Body of pancreas (tissue), 4 donors: ENCODE measurements around the gene ABCG5. TPM values are rescaled to one million over a fixed set of nuclear protein-coding genes. Genes with fewer than 3 reads are reported as not detected.

Experiments used
- ATAC-seq: fragments of 150-250 bp; one replicate; pipeline ENCODE4 v1.9.1; 2016
- DNase-seq, 4 donors: peaks; one replicate each; pipeline ENCODE4 v3.0.0-alpha.2; 2019
- H3K27ac ChIP-seq, 4 donors: fragments of 200-600 bp; sonication (generic); 1 replicate in 3 of 4; 2 replicates in 1 of 4; pipeline versions ENCODE4 v1.5.1 to v1.6.1; 2016 to 2019; ENCODE audit warnings: mild to moderate bottlenecking in 1 of 4, mixed read lengths in 1 of 4, moderate library complexity in 1 of 4
- H3K27me3 ChIP-seq, 2 donors: fragments of 200-600 bp; sonication (generic); one replicate each; pipeline ENCODE4 v1.6.0; 2016; ENCODE audit warnings: mild to moderate bottlenecking in 1 of 2
- H3K36me3 ChIP-seq, 2 donors: fragments of 200-600 bp; sonication (generic); replicated peaks in 1 of 2; 2 replicates each; pipeline ENCODE4 v1.5.1; 2016; ENCODE audit warnings: low read depth in 2 of 2; ENCODE audit not compliant: insufficient read depth in 1 of 2
- H3K4me1 ChIP-seq: fragments of 200-600 bp; sonication (generic); one replicate; pipeline ENCODE4 v1.6.0; 2016
- H3K4me3 ChIP-seq, 2 donors: fragments of 200-600 bp; sonication (generic); 1 replicate in 1 of 2; 2 replicates in 1 of 2; pipeline ENCODE4 v1.5.1; 2016 to 2019
- H3K9me3 ChIP-seq, 3 donors: fragments of 200-600 bp; sonication (generic); 1 replicate in 2 of 3; 2 replicates in 1 of 3; pipeline ENCODE4 v1.5.1; 2016
- POLR2A ChIP-seq, 3 donors: fragments of 450-650 bp; IDR thresholded peaks; one replicate each; pipeline ENCODE4 v1.6.1; 2016; ENCODE audit warnings: antibody characterized with exemption in 3 of 3, mild to moderate bottlenecking in 2 of 3
- WGBS, 2 donors: methylation state at CpG; one replicate each; pipeline ENCODE4 v1.1.5; 2017; 5-methylcytosine and 5-hydroxymethylcytosine counted together
- intact Hi-C: fragments of 100-400 bp; cut with DNase I; formaldehyde crosslinking; loops from one replicate; pipeline ENCODE4 v1.15.1; 2023
- total RNA-seq, 2 donors: library from RNA; depleted of rRNA; stranded (reverse); fragments of >200 nt; gene quantifications; one replicate each; pipeline ENCODE4 v1.1.0, GENCODE V29; 2016
- TF ChIP-seq, protein P1 (sequence below), 7 experiments: fragments of 450-650 bp in 4 of 7; fragments of 200-600 bp in 3 of 7; sonication (generic) in 3 of 7; IDR thresholded peaks; one replicate each; pipeline ENCODE4 v1.5.1; 2016 to 2019; ENCODE audit warnings: antibody characterized with exemption in 7 of 7

Gene ABCG5
- total RNA-seq, 2 donors from 2014 or later: not detected

GRCh38 chr2:43776324-43776723 lies 62.3 kb downstream of the ABCG5 start:
- ATAC-seq (no peak), DNase-seq (no peak)
- 85 to 90% methylated on average over 1 of the region's 1 CpG for WGBS, 2 donors
- Histone ChIP-seq H3K27ac (no peak overlapping the region), H3K9me3 (no peaks in the 10 kb centered on the region), H3K27me3 (no peaks in the 10 kb centered on the region), H3K4me3 (no peak overlapping the region), H3K36me3 (peaks cover 0 to 6% of the 10 kb centered on the region in 2 donors), H3K4me1 (peaks cover 6% of the 10 kb centered on the region)
- intact Hi-C loops: no loop called here
- TF ChIP-seq POLR2A (IDR thresholded peaks at IDR 0.05): no peak
- TF ChIP-seq, protein P1, sequence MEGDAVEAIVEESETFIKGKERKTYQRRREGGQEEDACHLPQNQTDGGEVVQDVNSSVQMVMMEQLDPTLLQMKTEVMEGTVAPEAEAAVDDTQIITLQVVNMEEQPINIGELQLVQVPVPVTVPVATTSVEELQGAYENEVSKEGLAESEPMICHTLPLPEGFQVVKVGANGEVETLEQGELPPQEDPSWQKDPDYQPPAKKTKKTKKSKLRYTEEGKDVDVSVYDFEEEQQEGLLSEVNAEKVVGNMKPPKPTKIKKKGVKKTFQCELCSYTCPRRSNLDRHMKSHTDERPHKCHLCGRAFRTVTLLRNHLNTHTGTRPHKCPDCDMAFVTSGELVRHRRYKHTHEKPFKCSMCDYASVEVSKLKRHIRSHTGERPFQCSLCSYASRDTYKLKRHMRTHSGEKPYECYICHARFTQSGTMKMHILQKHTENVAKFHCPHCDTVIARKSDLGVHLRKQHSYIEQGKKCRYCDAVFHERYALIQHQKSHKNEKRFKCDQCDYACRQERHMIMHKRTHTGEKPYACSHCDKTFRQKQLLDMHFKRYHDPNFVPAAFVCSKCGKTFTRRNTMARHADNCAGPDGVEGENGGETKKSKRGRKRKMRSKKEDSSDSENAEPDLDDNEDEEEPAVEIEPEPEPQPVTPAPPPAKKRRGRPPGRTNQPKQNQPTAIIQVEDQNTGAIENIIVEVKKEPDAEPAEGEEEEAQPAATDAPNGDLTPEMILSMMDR (IDR thresholded peaks at IDR 0.05): no peak

DNA sequence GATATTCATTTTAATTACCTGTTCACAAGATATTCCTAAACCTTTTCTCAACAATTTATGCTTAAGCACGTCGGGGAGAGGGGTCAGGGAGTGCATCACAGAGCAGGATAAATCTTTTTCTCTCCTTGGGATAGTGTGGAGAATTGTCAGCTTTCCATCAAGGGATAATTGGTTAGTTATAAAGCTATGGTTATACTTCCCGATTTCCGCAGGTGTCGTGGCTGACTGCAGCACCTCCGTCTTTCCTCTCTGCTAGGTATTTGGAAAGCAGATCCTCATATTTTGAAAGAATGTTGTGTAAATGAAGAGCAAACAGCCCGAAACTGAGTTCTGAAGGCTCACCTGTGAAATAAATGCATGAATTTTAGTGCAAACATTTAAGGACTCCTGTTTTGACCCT lies 64.0 kb downstream of the ABCG5 start:
- Histone ChIP-seq H3K27ac (peak overlapping the region; percentile 64 to 94 (median 86)), H3K36me3 (peaks cover 0 to 6% of the 10 kb centered on the region in 2 donors), H3K4me1 (peaks cover 6% of the 10 kb centered on the region), H3K27me3 (no peaks in the 10 kb centered on the region), H3K4me3 (peak overlapping the region; percentile 35 to 47), H3K9me3 (no peaks in the 10 kb centered on the region)
- ATAC-seq: no peak
- 8 to 17% methylated on average over 7 of the region's 7 CpGs for WGBS, 2 donors
- intact Hi-C loops: no loop called here
- TF ChIP-seq, protein P1 (IDR thresholded peaks at IDR 0.05): no peak
- no peak for TF ChIP-seq POLR2A (IDR thresholded peaks at IDR 0.05)
- DNase-seq: peak in 1 of 4 donors; percentile 15

GRCh38 chr2:43773876-43774613 lies 64.6 kb downstream of the ABCG5 start, which contains the start of gene DYNC2LI1:
Gene DYNC2LI1 (plus strand): TSS chr2:43774039. CDS start chr2:43774139, 100 bp downstream.
- Histone ChIP-seq H3K4me3 (peak within 1 kb of the TSS; percentile 35 to 47), H3K27me3 (no peaks in the 10 kb centered on the region), H3K36me3 (peaks cover 0 to 6% of the 10 kb centered on the region in 2 donors), H3K9me3 (no peaks in the 10 kb centered on the region), H3K4me1 (peaks cover 6% of the 10 kb centered on the region), H3K27ac (peak within 1 kb of the TSS; percentile 64 to 94 (median 86))
- WGBS, 2 donors: 0 to 1% methylated on average over 29 to 31 of the region's 31 CpGs
- ATAC-seq (peak; percentile 99), DNase-seq (peak; percentile 92 to 95 (median 93))
- TF ChIP-seq POLR2A (IDR thresholded peaks at IDR 0.05): peak; percentile 25 to 85 (median 80)
- TF ChIP-seq, protein P1 (IDR thresholded peaks at IDR 0.05): no peak
- intact Hi-C loops: no loop called here

DNA sequence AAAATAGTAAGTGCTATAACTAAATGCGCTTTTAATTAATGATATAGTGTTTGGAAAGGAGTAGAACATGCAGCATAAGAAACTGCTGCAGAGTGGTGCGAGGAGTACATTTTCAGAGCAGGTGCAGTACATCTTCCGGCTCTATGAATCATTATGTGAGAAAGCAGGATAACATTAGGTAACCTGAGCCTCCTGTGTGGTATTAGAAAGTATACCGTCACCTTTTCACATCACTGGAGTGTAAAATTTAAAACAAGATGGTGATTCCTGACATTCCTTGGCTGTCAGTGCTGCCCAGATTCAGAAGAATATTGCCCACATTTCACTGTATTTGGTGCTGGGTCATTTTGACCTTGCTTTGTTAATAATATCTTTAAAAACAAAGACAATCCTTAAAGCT lies 72.6 kb downstream of the ABCG5 start:
- Histone ChIP-seq H3K9me3 (no peaks in the 10 kb centered on the region), H3K27ac (no peak overlapping the region), H3K4me1 (no peaks in the 10 kb centered on the region), H3K4me3 (no peak overlapping the region), H3K36me3 (no peaks in the 10 kb centered on the region), H3K27me3 (no peaks in the 10 kb centered on the region)
- 84 to 88% methylated on average over 4 of the region's 4 CpGs for WGBS, 2 donors
- DNase-seq (no peak), ATAC-seq (no peak)
- intact Hi-C loops: no loop called here
- no peak for TF ChIP-seq POLR2A (IDR thresholded peaks at IDR 0.05)
- TF ChIP-seq, protein P1 (IDR thresholded peaks at IDR 0.05): no peak
